AG09309 (cell line): ENCODE measurements around the gene CAMSAP3.

Experiments
- DNase-seq: peaks from one replicate; pipeline ENCODE4 v3.0.0-alpha.2; 2010; ENCODE audit warnings: low read depth
- H3K4me3 ChIP-seq: 2 replicates; pipeline ENCODE4 v1.5.1; 2011; ENCODE audit warnings: mild to moderate bottlenecking, low read depth, low read length, moderate library complexity; ENCODE audit not compliant: control insufficient read depth
- CTCF ChIP-seq: IDR thresholded peaks from 2 replicates; pipeline ENCODE4 v1.5.1; 2011; ENCODE audit warnings: mild to moderate bottlenecking, low read depth, low read length, inconsistent platforms; ENCODE audit not compliant: insufficient read depth, control insufficient read depth; ENCODE audit errors: missing control alignments

The CAMSAP3 gene

GRCh38 chr19:7559102-7559501 is 36.6 kb upstream of the CAMSAP3 start:
- DNase-seq: no peak
- H3K4me3 ChIP-seq: no peak overlapping the region
- TF ChIP-seq CTCF: no peak

- H3K4me3 ChIP-seq: no peak overlapping the region
- TF ChIP-seq CTCF: no peak
- no peak for DNase-seq
Observed at GRCh38 chr19:7560255-7560654, 35.4 kb upstream of the CAMSAP3 start.

- TF ChIP-seq CTCF: no peak
- DNase-seq: no peak
- no peak overlapping the region for H3K4me3 ChIP-seq
Observed at GRCh38 chr19:7561325-7561724, 34.3 kb upstream of the CAMSAP3 start.

- H3K4me3 ChIP-seq: no peak overlapping the region
- no peak for TF ChIP-seq CTCF
- DNase-seq: no peak
Observed at GRCh38 chr19:7562646-7563393, 32.8 kb upstream of the CAMSAP3 start.

GRCh38 chr19:7564866-7565265 is 30.8 kb upstream of the CAMSAP3 start:
- no peak overlapping the region for H3K4me3 ChIP-seq
- no peak for DNase-seq
- TF ChIP-seq CTCF: no peak

GRCh38 chr19:7565332-7565731 is 30.3 kb upstream of the CAMSAP3 start:
- H3K4me3 ChIP-seq: no peak overlapping the region
- DNase-seq: no peak
- no peak for TF ChIP-seq CTCF
